ENCODE results near the gene ACSS3.

- TF ChIP-seq POLR2A (IDR thresholded peaks at IDR 0.05; ENCODE audit: low read depth, low read length) (no peak), POLR2AphosphoS5 (IDR thresholded peaks at IDR 0.05; ENCODE audit: low read depth, low read length) (no peak), TAF1 (IDR thresholded peaks at IDR 0.05; ENCODE audit: borderline replicate concordance, low read depth, low read length) (no peak)
These were observed 143.8 kb downstream of the ACSS3 start for GRCh38 chr12:81221681-81222080.
